ENCODE data around the gene SLC19A1.

DNA sequence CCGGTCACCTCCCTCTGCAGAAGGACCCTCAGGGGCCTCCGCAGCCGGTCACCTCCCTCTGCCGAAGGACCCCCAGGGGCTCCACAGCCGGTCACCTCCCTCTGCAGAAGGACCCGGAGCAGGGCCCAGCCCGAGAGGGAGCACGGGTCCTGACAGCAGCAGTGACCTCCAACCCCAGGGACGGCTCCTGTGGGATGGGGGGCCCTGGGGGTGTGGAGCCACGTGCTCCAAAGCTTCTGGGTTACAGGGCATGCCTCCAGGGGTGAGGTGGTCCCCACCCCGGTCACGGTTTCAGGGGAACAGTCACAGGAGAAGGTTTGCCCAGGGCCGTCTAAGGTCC, 40.3 kb downstream of the SLC19A1 start:
- TF ChIP-seq, protein P1, sequence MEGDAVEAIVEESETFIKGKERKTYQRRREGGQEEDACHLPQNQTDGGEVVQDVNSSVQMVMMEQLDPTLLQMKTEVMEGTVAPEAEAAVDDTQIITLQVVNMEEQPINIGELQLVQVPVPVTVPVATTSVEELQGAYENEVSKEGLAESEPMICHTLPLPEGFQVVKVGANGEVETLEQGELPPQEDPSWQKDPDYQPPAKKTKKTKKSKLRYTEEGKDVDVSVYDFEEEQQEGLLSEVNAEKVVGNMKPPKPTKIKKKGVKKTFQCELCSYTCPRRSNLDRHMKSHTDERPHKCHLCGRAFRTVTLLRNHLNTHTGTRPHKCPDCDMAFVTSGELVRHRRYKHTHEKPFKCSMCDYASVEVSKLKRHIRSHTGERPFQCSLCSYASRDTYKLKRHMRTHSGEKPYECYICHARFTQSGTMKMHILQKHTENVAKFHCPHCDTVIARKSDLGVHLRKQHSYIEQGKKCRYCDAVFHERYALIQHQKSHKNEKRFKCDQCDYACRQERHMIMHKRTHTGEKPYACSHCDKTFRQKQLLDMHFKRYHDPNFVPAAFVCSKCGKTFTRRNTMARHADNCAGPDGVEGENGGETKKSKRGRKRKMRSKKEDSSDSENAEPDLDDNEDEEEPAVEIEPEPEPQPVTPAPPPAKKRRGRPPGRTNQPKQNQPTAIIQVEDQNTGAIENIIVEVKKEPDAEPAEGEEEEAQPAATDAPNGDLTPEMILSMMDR (IDR thresholded peaks at IDR 0.05 in 4 of 5, conservative IDR thresholded peaks at IDR 0.05 in 1 of 5) = no peak
- no peak for TF ChIP-seq POLR2A (IDR thresholded peaks at IDR 0.05)
